ENCODE data around the gene EFS.

EFS gene

GRCh38 chr14:23377573-23378563, 12.9 kb upstream of the EFS start:
- no peak for DNase-seq

- DNase-seq = no peak
Measured at GRCh38 chr14:23377198-23377550, 12.2 kb upstream of the EFS start.

GRCh38 chr14:23376482-23377197, 11.7 kb upstream of the EFS start, which contains the start of gene CMTM5:
Gene CMTM5, plus strand, starts transcription at chr14:23377046. Its CDS starts 206 bp downstream, at chr14:23377252.
- DNase-seq = no peak

GRCh38 chr14:23375527-23376251, 10.7 kb upstream of the EFS start:
- no peak for DNase-seq

- DNase-seq = no peak
Measured at GRCh38 chr14:23373041-23373440, 8.1 kb upstream of the EFS start.

GRCh38 chr14:23372509-23372908, 7.5 kb upstream of the EFS start, which contains the start of gene IL25:
Gene IL25, plus strand, starts transcription at chr14:23372809.
- no peak for DNase-seq

- DNase-seq = no peak
Measured at GRCh38 chr14:23371865-23372264, 6.9 kb upstream of the EFS start.

GRCh38 chr14:23370221-23370620, 5.2 kb upstream of the EFS start:
- no peak for DNase-seq

- DNase-seq = no peak
Measured at GRCh38 chr14:23366426-23366921, 1.5 kb upstream of the EFS start.

GRCh38 chr14:23365732-23366425, 907 bp upstream of the EFS start:
- DNase-seq = no peak

- DNase-seq = no peak
Measured at GRCh38 chr14:23364164-23365035, 572 bp downstream of the EFS start.

- no peak for DNase-seq
Measured at GRCh38 chr14:23362200-23362599, 2.8 kb downstream of the EFS start.

GRCh38 chr14:23361763-23362162, 3.2 kb downstream of the EFS start:
- no peak for DNase-seq

- no peak for DNase-seq
Measured at GRCh38 chr14:23361320-23361719, 3.7 kb downstream of the EFS start.

GRCh38 chr14:23360496-23360895, 4.5 kb downstream of the EFS start:
- DNase-seq = no peak

GRCh38 chr14:23359722-23360447, 5.1 kb downstream of the EFS start:
- DNase-seq = no peak

- no peak for DNase-seq
Measured at GRCh38 chr14:23359167-23359626, 5.8 kb downstream of the EFS start.

GRCh38 chr14:23358553-23359166, 6.3 kb downstream of the EFS start:
- no peak for DNase-seq

- DNase-seq = no peak
Measured at GRCh38 chr14:23358042-23358441, 6.9 kb downstream of the EFS start.

- DNase-seq = no peak
Measured at GRCh38 chr14:23357261-23357660, 7.7 kb downstream of the EFS start.
